ENCODE measurements around the gene RET.

Gene RET

GRCh38 chr10:43050011-43050410, 26.9 kb upstream of the RET start:
- DNase-seq (ENCODE audit: low read depth in 2 of 2) = no peak
- H3K4me3 ChIP-seq (replicated peaks in 1 of 2; ENCODE audit: low read depth in 2 of 2, low read length in 2 of 2) = no peak overlapping the region
- TF ChIP-seq CTCF (IDR thresholded peaks at IDR 0.05; ENCODE audit: low read depth, low read length) = no peak

- no peak overlapping the region for H3K4me3 ChIP-seq (replicated peaks in 1 of 2; ENCODE audit: low read depth in 2 of 2, low read length in 2 of 2)
- no peak for TF ChIP-seq CTCF (IDR thresholded peaks at IDR 0.05; ENCODE audit: low read depth, low read length)
- DNase-seq (ENCODE audit: low read depth in 2 of 2) = no peak
These were observed 23.0 kb upstream of the RET start for GRCh38 chr10:43053825-43054224.

GRCh38 chr10:43054593-43054992, 22.3 kb upstream of the RET start:
- no peak for DNase-seq (ENCODE audit: low read depth in 2 of 2)
- no peak overlapping the region for H3K4me3 ChIP-seq (replicated peaks in 1 of 2; ENCODE audit: low read depth in 2 of 2, low read length in 2 of 2)
- TF ChIP-seq CTCF (IDR thresholded peaks at IDR 0.05; ENCODE audit: low read depth, low read length) = no peak

DNA sequence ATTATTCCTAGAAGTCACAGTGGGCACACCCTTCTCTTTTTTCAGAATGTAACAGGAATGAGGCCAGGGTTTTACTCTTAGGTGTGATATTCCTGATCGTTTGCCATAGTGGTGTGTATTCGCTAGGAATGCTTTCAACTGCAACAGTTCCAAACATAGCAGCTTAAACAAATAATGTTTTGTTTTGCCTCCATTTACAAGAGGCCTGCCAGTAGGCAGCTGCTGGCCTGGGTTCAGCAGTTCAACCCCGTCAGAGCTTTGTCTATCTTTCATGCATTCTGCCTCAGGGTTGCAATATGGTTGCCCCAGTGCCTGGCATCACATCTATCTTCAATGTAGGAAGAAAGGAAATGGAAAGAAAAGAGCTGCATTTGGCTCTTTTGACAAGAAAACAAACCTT, 21.7 kb upstream of the RET start:
- H3K4me3 ChIP-seq (replicated peaks in 1 of 2; ENCODE audit: low read depth in 2 of 2, low read length in 2 of 2) = no peak overlapping the region
- TF ChIP-seq CTCF (IDR thresholded peaks at IDR 0.05; ENCODE audit: low read depth, low read length) = no peak
- DNase-seq (ENCODE audit: low read depth in 2 of 2) = no peak

DNA sequence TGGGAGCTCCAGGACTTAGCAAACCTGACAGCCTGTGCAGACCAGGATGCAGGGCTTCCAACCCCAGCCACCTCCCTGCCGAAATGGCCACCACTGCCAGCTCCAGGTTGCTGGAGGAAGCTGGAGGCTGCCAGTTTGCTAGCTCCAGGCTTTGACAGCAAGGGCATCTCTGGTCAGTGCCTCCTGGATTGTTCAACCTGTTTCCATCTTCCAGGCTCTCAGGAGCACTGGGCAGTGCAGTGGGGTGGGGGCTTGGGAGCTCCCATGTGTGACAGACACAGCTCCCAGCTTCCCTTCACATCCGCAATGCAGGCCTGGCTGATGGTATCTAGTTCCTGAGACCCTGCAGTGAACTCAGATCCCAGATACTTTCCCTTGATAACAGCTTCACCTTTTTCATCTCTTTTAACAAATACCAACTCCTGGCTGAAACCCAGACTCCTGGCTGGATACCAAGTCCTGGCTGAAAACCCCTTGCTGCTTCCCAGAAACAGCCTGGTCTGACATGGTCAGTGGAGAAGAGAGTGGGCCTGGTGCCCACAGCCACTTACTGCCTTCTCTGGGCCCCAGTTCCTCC, 20.8 kb upstream of the RET start:
- H3K4me3 ChIP-seq (replicated peaks in 1 of 2; ENCODE audit: low read depth in 2 of 2, low read length in 2 of 2) = no peak overlapping the region
- no peak for TF ChIP-seq CTCF (IDR thresholded peaks at IDR 0.05; ENCODE audit: low read depth, low read length)
- DNase-seq (ENCODE audit: low read depth in 2 of 2) = no peak

- DNase-seq (ENCODE audit: low read depth in 2 of 2) = no peak
- no peak for TF ChIP-seq CTCF (IDR thresholded peaks at IDR 0.05; ENCODE audit: low read depth, low read length)
- no peak overlapping the region for H3K4me3 ChIP-seq (replicated peaks in 1 of 2; ENCODE audit: low read depth in 2 of 2, low read length in 2 of 2)
These were observed 20.3 kb upstream of the RET start for GRCh38 chr10:43056568-43057011.

DNA sequence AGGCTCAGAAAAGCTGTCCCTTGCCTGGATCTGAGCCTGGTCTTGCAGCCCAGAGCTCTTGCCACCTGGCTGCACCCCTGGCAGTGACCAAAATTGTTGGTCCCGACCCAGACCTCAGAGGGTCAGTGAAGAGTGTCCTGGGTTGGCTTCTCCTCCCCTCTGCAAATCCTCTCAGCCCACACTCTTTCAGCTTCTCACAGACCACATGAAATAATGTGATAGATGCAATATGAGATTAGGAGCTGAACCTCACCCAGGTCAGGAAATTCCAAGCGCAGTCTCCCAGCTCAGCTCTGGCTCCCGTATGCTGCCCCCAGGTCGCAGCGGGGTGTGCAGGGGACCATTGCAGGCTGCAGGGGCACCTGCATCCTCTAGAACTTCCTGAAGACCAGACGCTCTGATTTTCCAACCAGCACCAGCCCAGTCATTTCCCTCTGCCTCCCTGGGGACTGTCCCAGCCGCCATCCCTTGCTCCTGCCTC, 19.6 kb upstream of the RET start:
- no peak for DNase-seq (ENCODE audit: low read depth in 2 of 2)
- TF ChIP-seq CTCF (IDR thresholded peaks at IDR 0.05; ENCODE audit: low read depth, low read length) = no peak
- no peak overlapping the region for H3K4me3 ChIP-seq (replicated peaks in 1 of 2; ENCODE audit: low read depth in 2 of 2, low read length in 2 of 2)
